ENCODE data around the gene KRTAP10-5. TPM values are rescaled to one million over a fixed set of nuclear protein-coding genes. Genes with fewer than 3 reads are reported as not detected.

KRTAP10-5 gene
- total RNA-seq, 1 experiment from 2014 or later, result not detected

- no peak overlapping the region for H3K4me3 ChIP-seq (ENCODE audit: insufficient read depth, low read depth, low read length)
- no peak for DNase-seq
- H3K36me3 ChIP-seq (replicated peaks; ENCODE audit: control insufficient read depth, insufficient read depth, low read length), result no peaks in the 10 kb centered on the region
- H3K27me3 ChIP-seq (ENCODE audit: control insufficient read depth, insufficient read depth, low read length), result no peaks in the 10 kb centered on the region
Observed at GRCh38 chr21:44590311-44590721, 9.9 kb upstream of the KRTAP10-5 start.

DNA sequence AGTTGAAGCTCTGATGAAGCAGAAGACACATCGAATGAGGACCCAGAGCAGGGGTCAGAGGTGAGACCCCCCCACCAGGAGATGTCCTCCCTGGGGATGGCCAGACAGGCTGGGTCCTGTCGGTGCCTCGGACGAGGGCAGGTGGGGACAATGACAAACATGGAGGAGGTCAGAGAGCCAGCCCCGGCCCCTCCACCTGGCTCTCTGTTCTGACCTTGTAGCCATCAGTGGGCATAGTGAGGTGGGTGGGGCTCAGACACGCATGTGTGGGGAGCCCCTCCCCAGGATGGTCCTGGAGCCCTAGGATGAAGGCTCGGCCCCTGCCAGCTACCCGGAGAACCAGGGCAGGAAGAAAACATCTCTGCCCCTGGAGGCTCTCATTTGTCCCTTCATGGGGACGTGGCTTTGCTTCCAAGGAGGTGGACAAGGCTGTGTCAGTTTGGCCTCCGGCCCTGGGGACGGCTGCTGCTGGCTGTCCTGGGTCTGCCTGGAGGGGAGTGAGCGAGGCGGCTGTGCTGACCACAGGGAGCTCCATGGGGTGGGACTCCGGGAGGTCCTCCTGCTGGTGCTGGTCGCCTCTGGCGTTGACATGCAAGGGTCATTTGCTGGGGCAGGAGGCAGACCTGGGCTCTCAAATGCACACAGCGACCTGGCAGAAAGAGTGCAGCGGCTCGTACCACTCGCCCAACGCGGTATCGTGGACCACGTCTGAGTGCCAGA, 9.3 kb upstream of the KRTAP10-5 start:
- no peaks in the 10 kb centered on the region for H3K36me3 ChIP-seq (replicated peaks; ENCODE audit: control insufficient read depth, insufficient read depth, low read length)

GRCh38 chr21:44589094-44589493, 8.7 kb upstream of the KRTAP10-5 start:
- Histone ChIP-seq H3K36me3 (replicated peaks; ENCODE audit: control insufficient read depth, insufficient read depth, low read length) (no peaks in the 10 kb centered on the region), H3K27me3 (ENCODE audit: control insufficient read depth, insufficient read depth, low read length) (no peaks in the 10 kb centered on the region), H3K4me3 (ENCODE audit: insufficient read depth, low read depth, low read length) (no peak overlapping the region)
- no peak for DNase-seq

More for the DNA sequence above, 9.3 kb upstream of the KRTAP10-5 start:
- H3K4me3 ChIP-seq (ENCODE audit: insufficient read depth, low read depth, low read length), result no peak overlapping the region
- H3K27me3 ChIP-seq (ENCODE audit: control insufficient read depth, insufficient read depth, low read length), result no peaks in the 10 kb centered on the region
- DNase-seq, result no peak

DNA sequence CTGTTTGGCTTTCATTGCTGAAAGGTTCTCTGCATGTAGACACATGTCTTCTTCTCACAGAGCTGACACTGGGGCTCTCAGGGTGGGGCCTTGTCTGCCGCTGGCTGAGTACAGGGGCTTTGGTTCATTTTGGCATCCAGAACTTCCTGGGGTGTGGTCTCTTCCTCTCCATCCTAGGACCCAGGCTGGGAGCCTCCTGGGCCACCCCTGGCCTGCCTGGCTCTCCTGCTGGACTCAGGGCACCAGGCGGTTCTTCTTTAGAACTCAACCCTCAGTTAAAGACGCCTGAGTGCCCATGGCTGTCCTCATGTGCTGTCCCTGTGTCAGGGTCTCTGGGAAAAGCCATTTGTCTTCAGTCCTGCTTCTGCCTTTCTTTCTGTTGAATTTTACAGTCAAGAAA, 5.5 kb upstream of the KRTAP10-5 start:
- DNase-seq, result no peak
- H3K4me3 ChIP-seq (ENCODE audit: insufficient read depth, low read depth, low read length), result no peak overlapping the region
- H3K36me3 ChIP-seq (replicated peaks; ENCODE audit: control insufficient read depth, insufficient read depth, low read length), result no peaks in the 10 kb centered on the region
- no peaks in the 10 kb centered on the region for H3K27me3 ChIP-seq (ENCODE audit: control insufficient read depth, insufficient read depth, low read length)

- H3K27me3 ChIP-seq (ENCODE audit: control insufficient read depth, insufficient read depth, low read length), result no peaks in the 10 kb centered on the region
- no peak for DNase-seq
- H3K36me3 ChIP-seq (replicated peaks; ENCODE audit: control insufficient read depth, insufficient read depth, low read length), result no peaks in the 10 kb centered on the region
- no peak overlapping the region for H3K4me3 ChIP-seq (ENCODE audit: insufficient read depth, low read depth, low read length)
Observed at GRCh38 chr21:44583800-44584147, 3.4 kb upstream of the KRTAP10-5 start.

GRCh38 chr21:44583089-44583799, 2.8 kb upstream of the KRTAP10-5 start:
- Histone ChIP-seq H3K4me3 (ENCODE audit: insufficient read depth, low read depth, low read length) (no peak overlapping the region), H3K36me3 (replicated peaks; ENCODE audit: control insufficient read depth, insufficient read depth, low read length) (no peaks in the 10 kb centered on the region), H3K27me3 (ENCODE audit: control insufficient read depth, insufficient read depth, low read length) (no peaks in the 10 kb centered on the region)
- DNase-seq, result no peak

GRCh38 chr21:44582055-44582454, 1.7 kb upstream of the KRTAP10-5 start:
- H3K27me3 ChIP-seq (ENCODE audit: control insufficient read depth, insufficient read depth, low read length), result no peaks in the 10 kb centered on the region
- no peaks in the 10 kb centered on the region for H3K36me3 ChIP-seq (replicated peaks; ENCODE audit: control insufficient read depth, insufficient read depth, low read length)
- no peak overlapping the region for H3K4me3 ChIP-seq (ENCODE audit: insufficient read depth, low read depth, low read length)
- no peak for DNase-seq

DNA sequence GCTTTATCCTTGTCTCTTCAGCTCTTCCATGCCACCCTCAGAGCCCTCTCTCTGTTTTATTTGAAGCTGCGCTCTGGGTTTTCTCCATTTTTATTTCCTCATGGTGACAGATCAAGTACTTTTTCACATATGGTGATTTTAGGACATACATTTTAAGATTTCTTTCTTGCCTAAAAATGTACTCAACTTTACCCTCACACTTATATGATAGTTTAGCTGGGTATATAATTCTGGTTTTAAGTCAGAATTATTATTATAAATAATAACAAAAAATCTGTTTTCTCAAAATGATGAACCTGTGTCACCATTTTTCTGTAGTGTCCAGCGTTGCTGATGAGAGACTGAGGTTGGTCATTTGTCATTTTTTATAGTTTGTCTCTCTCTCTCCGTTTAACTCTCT, 754 bp upstream of the KRTAP10-5 start:
- DNase-seq, result no peak

DNA sequence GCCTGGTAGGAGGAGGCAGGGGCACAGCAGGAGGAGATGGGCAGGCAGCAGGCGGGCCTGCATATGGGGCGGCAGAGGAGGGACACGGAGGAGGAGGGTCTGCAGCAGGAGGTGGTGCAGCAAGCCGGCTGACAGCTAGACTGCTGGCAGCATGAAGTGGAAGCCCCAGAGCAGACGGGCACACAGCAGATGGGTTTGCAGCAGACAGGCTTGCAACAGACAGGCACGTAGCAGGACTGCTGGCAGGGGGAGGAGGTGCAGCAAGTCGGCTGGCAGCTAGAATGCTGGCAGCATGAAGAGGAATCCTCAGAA, 615 bp downstream of the KRTAP10-5 start:
- no peaks in the 10 kb centered on the region for H3K27me3 ChIP-seq (ENCODE audit: control insufficient read depth, insufficient read depth, low read length)
- H3K4me3 ChIP-seq (ENCODE audit: insufficient read depth, low read depth, low read length), result no peak overlapping the region
- DNase-seq, result no peak
- H3K36me3 ChIP-seq (replicated peaks; ENCODE audit: control insufficient read depth, insufficient read depth, low read length), result no peaks in the 10 kb centered on the region

More for the DNA sequence above, 754 bp upstream of the KRTAP10-5 start:
- Histone ChIP-seq H3K36me3 (replicated peaks; ENCODE audit: control insufficient read depth, insufficient read depth, low read length) (no peaks in the 10 kb centered on the region), H3K4me3 (ENCODE audit: insufficient read depth, low read depth, low read length) (no peak overlapping the region), H3K27me3 (ENCODE audit: control insufficient read depth, insufficient read depth, low read length) (no peaks in the 10 kb centered on the region)

- no peaks in the 10 kb centered on the region for H3K36me3 ChIP-seq (replicated peaks; ENCODE audit: control insufficient read depth, insufficient read depth, low read length)
- H3K4me3 ChIP-seq (ENCODE audit: insufficient read depth, low read depth, low read length), result no peak overlapping the region
- H3K27me3 ChIP-seq (ENCODE audit: control insufficient read depth, insufficient read depth, low read length), result no peaks in the 10 kb centered on the region
- peak; percentile 14 for DNase-seq
Observed at GRCh38 chr21:44579056-44579832, 1.2 kb downstream of the KRTAP10-5 start.

DNA sequence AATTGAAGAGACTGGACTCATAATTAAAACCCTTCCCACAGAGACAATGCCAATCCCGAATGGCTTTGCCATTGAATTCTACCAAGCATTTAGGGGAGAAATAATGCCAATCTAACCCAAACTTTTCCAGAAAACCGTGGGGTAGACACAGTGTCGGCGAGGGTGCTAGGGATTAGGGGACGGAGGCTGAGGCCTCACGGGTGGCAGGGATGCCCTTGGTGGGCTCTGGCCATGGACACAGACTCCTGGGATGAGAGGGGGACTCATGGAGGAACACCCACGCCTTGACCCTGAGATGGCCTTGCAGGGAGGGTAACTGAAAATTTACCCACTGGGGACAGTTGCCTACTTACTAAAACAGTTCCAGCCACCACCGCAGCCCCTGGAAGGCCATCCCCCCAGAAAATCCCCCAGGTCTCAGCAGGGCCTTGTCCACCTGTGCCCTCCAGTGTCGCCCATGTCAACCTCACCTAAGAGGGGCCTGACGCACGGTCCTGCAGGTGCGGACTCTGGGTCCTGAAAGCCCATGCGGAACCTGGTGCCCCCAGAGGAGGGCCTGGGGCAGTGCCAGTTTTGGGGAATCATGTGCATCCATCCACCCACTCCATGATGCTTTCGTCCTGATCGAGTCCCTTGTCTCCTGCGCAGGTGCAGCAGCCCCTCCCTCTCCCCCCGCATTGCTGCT, 1.9 kb downstream of the KRTAP10-5 start:
- H3K27me3 ChIP-seq (ENCODE audit: control insufficient read depth, insufficient read depth, low read length), result no peaks in the 10 kb centered on the region
- DNase-seq, result peak; percentile 23

GRCh38 chr21:44576025-44576420, 4.4 kb downstream of the KRTAP10-5 start:
- Histone ChIP-seq H3K4me3 (ENCODE audit: insufficient read depth, low read depth, low read length) (no peak overlapping the region), H3K36me3 (replicated peaks; ENCODE audit: control insufficient read depth, insufficient read depth, low read length) (no peaks in the 10 kb centered on the region), H3K27me3 (ENCODE audit: control insufficient read depth, insufficient read depth, low read length) (no peaks in the 10 kb centered on the region)
- no peak for DNase-seq

More for the DNA sequence above, 1.9 kb downstream of the KRTAP10-5 start:
- Histone ChIP-seq H3K4me3 (ENCODE audit: insufficient read depth, low read depth, low read length) (no peak overlapping the region), H3K36me3 (replicated peaks; ENCODE audit: control insufficient read depth, insufficient read depth, low read length) (no peaks in the 10 kb centered on the region)

- DNase-seq, result no peak
Observed at GRCh38 chr21:44575307-44576024, 4.9 kb downstream of the KRTAP10-5 start.

More at GRCh38 chr21:44575307-44576024, 4.9 kb downstream of the KRTAP10-5 start:
- no peaks in the 10 kb centered on the region for H3K36me3 ChIP-seq (replicated peaks; ENCODE audit: control insufficient read depth, insufficient read depth, low read length)
- no peaks in the 10 kb centered on the region for H3K27me3 ChIP-seq (ENCODE audit: control insufficient read depth, insufficient read depth, low read length)
- no peak overlapping the region for H3K4me3 ChIP-seq (ENCODE audit: insufficient read depth, low read depth, low read length)
